ENCODE results near the gene VTI1A.

- TF ChIP-seq CTCF (IDR thresholded peaks at IDR 0.05) (no peak), EP300 (IDR thresholded peaks at IDR 0.05) (no peak)
Measured at GRCh38 chr10:112585126-112585525, 138.1 kb downstream of the VTI1A start.

All from ovary (tissue), 3 donors.